Stimulated activated CD4-positive, alpha-beta T cell treated with anti-CD3 and anti-CD28 coated beads, Interleukin-15, amount 100 ng/mL, for 24 hours (primary cell): ENCODE measurements around the gene AP2A2.

ENCODE experiments used
- DNase-seq: peaks from one replicate; pipeline ENCODE4 v3.0.0-alpha.2; 2020

AP2A2 gene

DNA sequence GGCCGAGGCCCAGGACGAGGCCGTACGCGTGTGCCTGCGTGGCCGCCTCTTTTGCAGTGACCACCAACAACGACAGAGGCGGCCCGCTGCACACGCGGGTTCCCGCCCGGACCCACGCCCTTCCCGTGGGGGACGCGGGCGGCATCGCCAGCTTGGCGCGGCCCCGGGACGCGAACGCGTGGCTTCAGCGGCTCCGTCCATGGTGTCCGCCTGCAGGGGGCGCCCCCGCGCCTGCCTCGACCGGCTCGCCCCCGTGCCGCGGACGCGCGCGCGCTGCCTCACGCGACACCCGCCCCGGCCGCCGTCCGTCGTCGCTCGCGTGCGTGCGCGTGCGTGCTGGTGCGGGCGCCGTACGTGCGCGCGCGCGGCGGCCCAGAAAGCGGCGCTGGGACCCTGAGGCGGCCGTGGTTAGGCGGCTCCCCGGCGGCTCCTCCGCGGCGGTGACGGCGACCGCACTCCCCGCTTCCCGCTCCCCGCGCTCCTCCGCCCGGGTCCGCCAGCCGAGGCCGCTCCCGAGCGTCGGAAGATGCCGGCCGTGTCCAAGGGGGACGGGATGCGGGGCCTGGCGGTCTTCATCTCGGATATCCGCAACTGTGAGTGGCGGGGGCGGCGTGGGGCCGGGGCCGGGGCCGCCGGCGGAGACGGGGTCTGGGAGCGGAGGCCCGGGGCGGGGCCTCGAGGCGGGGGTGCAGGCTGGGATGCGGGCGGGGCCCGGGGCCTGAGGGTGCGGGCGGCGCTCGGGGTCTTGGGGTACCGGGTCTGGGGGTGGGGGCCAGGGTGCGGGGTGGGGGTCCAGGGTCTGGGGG is at the start of gene AP2A2:
Gene AP2A2 (plus strand): TSS at position 375 of the 806 bp plus-strand sequence. CDS start 152 bp downstream, at position 527.
- DNase-seq, result peak; percentile 94

DNA sequence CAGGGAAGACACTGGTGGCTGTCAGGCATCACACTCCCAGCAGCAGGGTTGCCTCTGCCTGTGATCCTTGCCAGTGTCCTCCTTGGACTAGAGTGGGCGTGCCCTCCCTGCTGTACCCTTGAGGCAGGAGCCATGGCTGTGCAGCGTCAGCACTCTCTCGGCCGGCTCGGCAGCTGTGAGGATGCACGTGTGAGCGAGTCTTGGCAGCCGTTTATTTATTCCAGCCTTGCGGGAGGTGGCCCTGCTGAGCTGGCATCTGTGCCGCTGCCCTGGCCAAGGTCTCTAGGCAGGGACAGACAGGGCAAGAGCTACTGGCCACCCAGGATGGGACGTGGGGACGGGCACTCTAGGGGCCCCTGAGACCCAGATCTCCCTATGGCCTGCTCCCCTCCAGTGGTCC is 49.1 kb upstream of the AP2A2 start:
- DNase-seq, result no peak

DNA sequence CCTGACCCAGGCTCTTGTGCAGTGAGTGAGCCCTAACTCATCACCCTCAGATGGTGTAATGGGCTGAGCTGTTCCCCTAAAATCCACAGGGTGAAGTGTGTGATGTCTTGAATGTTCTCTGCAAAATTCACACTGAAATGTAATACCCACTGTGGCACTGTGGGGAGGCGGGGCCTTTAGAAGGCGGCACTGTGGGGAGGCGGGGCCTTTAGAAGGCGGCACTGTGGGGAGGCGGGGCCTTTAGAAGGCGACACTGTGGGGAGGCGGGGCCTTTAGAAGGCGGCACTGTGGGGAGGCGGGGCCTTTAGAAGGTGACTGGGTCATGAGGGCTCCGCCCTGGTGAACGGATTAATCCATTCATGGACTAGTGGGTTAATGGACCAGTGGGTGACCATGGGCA is 48.1 kb upstream of the AP2A2 start:
- peak; percentile 51 for DNase-seq

DNA sequence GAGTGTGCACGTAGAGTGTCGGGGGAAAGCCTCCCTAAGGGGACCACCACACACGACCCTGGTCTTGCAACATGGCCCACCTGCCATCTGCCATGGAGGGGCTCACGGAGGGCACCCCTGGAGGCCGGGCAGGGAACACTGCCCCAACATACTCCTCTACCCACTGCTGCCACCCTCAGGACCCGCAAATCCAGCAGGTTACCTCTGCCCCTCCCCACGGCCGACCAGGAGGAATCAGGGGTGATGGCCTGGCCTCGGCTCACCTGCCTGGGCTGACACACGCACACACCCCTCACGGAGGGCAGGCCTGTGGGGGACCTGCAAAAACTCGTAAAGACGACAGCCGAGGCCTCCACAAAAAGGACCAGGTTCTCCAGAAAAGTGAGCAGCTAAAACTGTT is 45.2 kb upstream of the AP2A2 start:
- no peak for DNase-seq

DNA sequence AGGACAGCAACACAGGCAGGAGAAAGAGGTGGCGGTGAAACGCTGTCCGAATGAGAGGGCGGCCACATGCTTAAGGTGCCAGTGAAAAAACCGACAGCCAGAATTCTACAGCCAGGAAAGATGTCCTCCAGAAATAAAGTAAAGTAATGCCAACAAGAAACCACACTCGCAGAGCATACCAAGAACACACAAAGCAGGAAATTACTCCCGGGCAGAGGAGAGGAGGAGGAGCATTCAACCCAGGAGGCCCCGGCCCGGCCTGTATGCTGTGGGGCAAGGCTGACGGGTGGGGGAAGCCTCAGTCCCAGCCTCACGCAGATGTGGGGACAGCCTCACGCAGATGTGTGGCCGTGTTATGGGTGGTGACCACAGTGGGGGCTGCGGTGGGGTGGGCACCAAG is 43.1 kb upstream of the AP2A2 start:
- no peak for DNase-seq

DNA sequence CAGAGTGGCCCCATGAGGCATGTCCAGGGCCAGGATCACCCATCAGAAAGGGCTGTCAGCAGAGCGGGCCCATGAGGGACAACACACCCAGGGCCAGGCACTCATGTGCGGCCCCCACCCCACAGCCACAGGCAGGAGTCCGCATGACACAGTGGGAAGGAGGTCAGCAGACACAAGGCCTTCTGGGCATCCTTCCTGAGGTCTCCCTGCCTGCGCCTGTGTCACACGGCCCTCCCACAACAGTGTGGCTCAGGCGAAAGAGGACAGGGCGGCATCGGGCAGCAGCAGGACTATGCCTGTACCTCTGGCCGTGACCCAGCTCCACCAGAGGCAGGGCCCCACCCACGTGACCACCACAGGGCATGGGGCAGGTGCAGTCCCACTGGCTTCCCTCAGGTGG is 42.1 kb upstream of the AP2A2 start:
- no peak for DNase-seq

DNA sequence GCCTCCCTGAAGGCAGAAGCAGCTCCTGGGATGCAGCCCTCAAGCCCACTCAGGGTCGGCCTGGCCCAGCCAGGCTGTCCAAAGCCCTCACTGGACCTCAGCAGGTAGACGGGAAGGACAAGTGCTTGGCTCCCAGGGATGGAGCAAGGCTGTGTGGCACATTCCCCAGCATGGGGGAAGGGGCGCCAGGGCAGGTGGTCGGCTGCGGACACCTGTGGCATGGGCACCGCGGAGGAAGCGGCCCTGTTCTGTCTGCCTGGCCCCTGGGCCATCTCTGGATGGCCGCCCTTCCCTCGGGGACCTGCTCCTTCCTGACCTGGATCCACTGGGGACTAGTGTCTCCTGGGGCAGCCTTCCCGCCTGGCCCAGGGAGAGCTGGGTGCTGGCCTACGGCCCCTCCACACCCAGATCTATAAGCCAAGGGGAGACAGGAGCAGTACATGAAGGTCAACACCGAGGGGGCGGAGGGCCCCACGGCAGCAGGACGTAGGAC is 41.0 kb upstream of the AP2A2 start:
- DNase-seq, result no peak

DNA sequence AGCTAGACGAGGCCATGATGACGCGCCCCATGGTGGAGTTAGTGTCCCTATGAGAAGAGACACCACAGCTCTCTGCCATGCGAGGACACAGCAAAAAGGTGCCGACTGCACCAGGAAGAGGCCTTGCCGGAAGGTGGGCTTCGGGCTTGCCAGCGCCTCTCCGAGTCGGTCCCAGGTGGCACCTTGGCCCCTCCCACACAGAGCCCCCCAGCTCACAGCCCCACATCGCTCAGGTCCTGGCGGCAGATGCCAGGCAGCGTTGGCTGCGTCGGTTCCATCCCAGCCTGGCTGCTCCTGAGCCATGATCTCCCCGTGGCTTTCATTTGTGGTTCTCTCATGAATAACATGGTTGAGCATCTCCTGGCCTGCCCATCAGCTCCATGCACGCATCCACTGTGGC is 39.1 kb upstream of the AP2A2 start:
- no peak for DNase-seq

DNA sequence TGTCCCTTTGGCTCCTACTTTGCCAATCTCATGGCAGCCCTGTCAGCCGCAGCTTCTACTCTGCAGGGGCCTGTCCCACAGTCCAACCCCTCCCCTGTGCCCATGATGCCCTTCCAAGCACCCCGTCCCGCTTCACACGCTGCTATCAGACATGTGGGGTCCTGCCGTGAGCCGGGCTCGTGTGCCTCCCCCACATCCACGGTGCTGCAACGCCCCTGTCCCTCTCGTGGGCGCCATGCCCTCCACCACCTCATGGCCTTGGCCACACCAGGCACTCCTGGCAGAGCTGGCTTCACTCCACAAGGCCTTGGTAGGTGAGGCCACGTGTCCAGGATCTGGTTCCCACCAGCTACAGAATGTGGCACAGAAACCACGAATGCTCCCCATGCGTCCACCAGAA is 38.1 kb upstream of the AP2A2 start:
- DNase-seq, result no peak

DNA sequence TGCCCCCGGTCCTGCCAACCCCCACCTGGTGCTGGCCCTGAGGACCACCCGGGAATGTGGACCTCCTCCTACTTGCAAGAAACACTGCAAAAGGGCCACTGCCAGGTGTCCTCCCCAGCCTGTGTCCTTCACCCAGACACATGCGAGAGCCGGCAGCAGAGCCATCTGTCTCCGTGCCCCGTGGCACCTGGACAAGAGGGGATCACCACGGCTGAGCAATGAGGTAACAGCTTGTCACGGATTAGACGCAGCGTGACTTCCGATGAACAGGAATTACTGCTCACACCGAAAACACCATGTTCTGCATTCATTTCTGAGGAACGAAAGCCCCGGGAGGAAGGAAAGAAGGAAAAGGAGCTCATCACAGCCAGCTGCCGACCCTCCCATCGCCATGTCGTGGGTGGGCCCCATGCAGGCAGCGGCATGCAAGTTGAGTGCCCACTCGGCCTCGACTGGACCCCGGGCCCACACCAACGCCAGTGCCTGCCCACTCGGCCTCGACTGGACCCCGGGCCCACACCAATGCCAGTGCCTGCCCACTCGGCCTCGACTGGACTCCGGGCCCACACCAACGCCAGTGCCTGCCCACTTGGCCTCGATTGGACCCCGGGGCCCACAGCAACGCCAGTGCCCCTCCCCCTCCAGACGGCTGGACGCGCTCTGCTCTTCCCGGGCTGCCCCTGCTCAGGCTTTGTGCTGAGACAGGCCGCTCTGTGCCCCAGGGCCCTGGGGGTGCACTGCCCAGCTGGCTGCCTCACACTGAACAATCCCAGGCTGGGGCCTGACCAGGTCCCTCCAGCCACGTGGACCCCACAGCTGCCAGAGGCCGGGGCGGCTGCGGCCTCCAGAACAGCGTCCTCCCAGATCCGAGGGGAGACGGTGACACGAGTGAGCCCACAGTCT is 37.1 kb upstream of the AP2A2 start:
- DNase-seq, result no peak

DNA sequence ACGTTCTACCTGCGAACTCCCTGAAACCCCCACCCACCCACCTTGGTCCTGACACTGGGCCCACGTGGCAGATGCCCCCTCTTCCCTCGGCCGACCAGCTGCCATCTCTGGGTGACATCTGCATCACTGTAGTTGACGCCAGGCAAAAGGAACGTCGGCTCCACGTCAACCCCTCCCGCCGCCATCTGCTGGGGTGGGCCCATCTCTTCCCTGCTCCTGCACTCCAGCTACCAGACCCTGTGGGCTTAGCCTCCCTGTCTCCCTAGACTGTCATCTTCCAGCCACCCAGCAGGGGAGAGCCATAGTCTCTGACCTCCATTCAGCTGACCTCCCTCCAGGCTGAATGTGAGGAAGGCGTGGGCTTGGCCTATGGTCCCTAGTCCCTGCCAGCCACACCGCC is 36.4 kb upstream of the AP2A2 start:
- no peak for DNase-seq

DNA sequence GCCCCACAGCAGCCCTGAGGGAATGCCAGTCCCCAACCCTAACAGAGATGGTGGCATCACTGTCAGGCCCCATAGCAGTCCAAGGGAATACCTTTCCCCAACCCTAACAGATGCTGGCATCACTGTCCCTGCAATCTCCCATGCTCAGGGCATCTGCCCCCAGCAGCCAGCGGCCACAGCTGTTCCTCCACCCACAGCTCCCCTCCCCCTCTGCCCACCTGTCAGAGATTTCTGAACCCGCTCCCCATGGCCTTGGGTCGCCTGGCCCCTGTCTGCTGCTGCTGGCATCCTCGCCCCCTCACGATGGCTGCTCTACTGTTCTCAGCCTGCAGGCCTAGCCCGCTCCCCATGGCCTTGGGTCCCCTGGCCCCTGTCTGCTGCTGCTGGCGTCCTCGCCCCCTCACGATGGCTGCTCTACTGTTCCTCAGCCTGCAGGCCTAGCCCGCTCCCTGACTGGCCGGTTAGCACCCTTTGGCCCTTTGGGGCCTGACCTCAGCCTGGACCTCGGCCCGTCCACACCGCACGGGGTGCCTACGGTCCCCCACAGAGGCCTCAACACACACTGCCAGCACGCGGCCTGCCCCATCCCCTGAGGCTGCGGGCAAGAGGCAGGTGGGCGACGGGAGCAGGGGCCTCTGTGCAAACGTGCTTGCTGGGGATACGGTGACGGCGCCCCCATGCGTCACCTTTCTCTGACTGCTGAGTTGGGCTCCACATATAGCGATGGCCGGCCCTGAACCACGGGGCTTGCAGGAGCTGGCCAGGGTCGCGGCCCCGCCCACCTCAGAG is 35.8 kb upstream of the AP2A2 start:
- DNase-seq, result no peak

DNA sequence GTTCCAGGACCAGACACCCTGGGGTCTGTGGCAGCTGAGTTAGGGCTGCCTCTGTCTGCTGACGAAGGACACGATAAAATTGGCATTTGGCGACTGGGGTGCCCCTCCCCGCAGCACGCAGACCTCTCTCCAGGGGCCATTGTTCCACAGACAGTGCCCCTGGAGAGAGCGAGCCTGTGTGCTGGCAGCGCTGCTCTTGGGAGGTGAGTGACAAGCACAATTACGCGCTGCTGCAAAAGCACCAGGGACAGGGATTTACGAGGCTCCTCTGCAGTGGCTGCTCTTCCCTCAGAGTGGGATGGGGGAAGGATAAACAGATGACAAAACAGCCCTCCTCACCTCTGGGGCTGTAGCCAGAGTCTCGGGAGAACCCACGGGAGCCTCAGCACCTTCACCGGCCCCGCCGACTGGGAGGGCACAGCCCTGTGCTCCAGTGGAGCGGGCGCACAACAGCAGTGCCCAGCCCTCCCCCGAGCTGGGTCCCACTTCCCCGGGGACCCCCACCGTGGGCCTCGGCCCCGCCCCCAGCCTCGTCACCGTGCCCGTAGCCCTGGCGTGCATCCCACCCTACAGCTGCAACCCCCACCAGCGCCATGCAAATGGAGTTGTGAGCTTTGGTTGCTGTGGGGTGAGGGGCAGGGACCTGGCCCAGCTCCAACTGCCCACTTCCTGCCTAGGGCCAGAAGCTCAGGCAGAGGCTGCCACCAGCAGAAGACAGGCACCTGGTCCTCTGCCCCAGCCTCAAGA is 34.7 kb upstream of the AP2A2 start:
- DNase-seq, result no peak

DNA sequence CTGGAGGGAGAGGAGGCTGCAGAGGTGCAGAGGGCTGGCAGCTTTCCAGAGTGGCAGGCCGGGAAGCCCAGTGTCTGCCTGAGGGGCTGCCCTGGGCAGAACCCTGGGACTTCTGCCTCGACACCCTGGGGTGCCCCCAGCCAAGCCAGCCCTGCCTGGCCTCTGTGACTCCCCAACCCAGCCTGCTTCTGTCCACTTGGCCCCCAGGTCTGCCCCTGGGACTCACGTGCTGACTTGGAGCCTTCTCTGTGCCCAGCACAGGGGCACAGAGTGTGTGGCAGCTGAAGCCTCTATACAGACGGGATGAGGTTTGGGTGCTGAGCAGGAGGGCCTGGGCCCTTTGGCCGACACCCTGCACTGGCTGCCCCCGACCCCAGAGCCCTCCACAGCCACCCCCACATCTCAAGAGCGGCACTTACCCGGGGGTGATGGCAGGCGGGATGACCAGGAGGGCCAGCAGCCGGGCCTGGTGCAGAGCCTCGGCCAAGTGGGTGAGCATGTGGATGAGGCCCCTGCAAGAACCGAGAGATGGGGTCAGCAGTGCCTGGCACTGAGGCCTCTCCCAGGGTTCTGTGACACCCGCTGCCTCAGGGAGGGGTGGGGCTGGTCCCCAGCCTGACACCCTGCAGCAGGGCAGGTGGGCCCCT is 32.5 kb upstream of the AP2A2 start:
- no peak for DNase-seq

DNA sequence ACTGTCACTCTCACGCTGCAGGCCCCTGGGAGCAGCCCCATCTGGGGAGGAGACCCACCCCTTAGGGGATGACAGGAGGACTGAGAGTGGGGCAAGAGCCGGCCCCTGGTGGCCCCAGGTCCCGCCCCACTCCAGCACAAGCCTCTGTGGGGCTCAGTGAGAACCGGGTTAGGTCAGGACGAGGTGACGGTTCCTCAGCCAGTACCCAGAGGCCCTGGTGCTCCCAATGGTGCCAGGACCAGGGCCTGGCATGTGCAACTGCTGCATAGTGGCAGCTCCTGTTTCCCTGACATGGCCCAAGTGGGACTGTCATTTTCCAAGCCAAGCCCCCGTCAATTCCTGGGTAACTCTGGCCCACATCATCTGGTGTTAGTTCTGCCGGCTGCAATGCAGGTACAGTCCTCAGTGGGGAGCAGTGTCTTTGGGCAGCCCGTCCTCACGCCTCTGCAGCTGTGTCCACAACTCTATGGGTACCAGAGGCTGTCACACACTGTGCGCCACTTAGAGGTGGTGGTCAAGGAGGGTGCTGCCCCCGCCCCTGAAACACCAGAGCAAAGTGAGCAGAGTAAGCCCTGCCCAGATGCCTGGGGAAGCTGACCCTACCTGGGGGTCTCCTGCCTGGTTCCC is 31.0 kb upstream of the AP2A2 start:
- no peak for DNase-seq

DNA sequence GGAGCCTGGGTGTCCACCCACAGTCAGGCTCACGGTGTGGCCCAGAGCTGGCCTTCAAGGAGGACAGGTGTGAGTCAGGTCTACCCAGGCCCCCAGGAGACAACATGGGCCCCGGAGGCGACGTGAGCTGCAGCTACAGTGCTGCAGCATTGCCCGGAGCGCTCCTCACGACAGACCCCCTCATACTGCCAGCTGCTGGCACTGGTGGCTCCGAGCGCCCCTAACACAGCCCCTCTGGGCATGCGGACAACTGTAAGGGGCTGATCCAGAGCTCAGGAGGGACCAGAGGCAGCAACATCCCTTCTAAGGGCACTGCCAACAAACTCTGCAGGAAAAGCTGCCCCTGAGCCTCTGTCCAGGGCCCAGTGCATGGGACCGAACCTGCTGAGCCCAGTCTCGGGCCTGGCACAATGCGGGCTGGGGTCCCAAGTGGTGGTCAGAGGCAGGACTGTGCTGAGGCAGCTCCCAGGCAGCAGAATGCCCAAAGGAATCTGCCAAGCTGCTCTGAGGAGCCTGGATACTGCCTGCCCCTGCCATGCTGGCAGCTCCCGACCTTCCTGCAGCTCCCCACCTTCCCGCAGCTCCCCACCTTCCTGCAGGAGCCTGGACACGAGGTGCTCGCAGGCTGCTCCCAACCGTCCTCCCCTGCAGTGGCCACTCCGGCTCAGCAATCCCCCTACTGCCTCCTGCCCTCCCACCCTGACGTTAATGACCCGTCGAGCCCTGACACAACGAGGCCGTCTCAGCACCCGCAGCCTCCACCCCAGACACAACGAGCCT is 30.1 kb upstream of the AP2A2 start:
- no peak for DNase-seq

DNA sequence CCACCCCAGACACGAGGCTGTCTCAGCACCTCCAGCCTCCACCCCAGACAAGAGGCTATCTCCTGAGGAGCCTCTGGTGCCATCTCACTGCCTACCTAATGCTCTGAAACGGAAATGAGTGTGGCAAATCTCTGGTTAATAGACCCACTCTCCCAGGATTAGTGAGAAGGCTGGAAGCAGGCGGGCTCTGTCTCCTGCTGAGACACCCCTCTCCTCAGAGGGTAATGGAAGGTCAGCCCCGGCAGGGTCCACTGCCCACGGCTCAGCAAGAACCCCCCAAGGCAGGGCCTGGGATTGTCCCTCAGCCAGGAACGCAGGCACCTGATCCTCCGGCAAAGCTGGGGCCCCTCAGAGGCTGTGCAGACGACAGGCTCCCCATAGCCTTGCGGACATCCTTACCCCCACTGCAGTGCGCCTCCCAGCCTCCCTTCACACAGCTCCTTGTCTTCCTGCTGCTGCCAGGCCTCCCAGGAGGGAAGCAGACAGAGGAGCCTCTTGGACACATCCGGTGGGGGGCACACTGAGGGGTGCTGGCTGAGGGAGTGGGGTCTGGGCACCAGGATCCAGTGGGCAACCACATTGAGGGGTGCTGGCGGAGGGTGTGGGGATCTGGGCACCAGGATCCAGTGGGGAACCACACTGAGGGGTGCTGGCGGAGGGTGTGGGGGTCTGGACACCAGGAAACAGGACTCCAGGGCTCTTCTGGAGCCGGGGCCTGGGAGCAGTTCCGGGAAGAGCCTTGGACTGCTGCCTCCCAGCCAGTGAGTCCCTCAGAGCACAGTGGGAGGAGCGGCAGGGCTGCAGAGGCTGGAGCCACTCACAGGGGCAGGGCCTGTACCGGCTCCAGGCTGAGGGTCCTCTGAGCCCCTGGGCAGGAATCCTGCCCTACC is 28.2 kb upstream of the AP2A2 start:
- DNase-seq, result no peak

DNA sequence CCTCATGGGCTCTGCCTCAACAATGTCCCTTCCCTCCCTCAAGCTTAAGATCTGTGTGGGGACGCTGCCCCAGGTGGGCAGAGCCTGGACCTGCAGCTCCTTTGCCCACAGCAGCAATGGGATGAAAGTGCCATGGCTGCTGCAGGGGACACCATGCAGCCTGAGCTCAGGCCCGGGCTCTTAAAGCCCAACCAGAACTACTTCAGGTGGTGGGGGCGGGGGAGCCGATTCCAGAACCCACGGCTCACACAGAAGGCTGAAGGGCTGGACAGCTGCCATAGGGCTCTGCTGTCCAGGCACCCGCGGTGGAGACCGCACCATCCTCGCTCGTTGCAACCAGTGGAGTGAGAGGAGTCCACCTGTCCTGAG is 27.5 kb upstream of the AP2A2 start:
- no peak for DNase-seq

DNA sequence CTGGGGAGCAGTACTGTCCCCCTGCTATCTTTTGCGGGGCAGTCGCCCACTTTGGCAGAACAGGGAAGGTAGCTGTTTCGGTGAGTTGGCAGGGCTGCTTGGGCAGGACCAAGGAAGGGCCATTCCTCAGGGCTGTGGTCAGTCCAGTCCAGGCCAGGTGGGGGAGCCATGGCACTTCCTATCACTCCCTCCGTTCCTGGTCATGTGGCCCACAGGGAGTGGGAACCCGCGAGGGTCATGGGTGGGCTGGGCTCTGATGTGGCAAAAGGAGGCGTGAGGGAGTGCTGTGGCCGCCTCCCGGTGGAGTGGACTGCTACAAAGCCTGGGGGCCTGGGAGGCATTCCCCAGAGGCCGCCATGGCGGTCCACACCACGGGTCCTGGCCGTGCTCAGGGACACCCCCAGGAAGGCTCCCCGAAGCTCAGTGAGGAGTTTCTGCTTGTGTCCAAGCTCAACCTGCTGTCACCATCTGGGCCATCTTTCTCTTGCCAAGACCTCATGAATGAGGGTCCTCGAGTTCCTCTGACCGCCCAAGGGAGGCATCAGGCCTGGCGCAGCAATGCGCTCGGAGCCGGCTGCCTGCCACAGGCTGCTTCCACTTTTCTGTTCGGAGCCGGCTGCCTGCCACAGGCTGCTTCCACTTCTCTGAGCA is 27.0 kb upstream of the AP2A2 start:
- no peak for DNase-seq
